ENCODE measurements around the gene NOPCHAP1. TPM values are rescaled to one million over a fixed set of nuclear protein-coding genes. Genes with fewer than 3 reads are reported as not detected.

Gene NOPCHAP1
- polyA plus RNA-seq, 1 donor (not counting 4 experiments of a cell fraction or from before 2014, with no cell fraction given): 16.7 TPM

DNA sequence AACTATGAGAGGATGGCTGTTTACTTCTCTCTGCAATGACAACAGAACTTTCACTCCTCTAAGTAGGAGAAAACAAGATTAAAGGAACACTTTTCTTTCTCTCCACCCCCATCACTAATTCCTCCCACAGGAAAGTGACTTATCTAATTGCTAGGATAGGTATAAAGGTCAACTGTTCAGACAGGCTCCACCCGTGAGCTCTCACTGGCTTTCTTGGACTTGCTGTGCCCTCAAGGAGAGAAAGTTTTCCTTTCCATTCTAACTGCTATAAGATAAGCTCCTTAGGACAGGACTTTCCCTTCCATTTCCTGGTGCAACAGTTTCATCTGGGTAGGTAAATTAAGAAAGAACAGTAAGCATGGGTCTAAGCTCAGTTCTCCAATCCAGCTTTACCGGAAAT, 32.8 kb upstream of the NOPCHAP1 start:
- FAIRE-seq: no peak
- H3K4me1 ChIP-seq (ENCODE audit: control insufficient read depth, extremely low read depth, insufficient read depth, low read length): peaks cover 3% of the 10 kb centered on the region
- no peak overlapping the region for H3K4me3 ChIP-seq (ENCODE audit: control insufficient read depth in 2 of 3, extremely low read depth in 1 of 3, insufficient read depth in 2 of 3, low read depth in 1 of 3, low read length in 3 of 3)
- dilution Hi-C loops (cut with MboI; ENCODE audit: extremely low pct_ligation_motif_present, low sequenced_read_pairs): no loop called here
- H3K9me1 ChIP-seq (ENCODE audit: control insufficient read depth, extremely low read depth, insufficient read depth, low read length): no peaks in the 10 kb centered on the region
- no peaks in the 10 kb centered on the region for H3K27me3 ChIP-seq (ENCODE audit: control insufficient read depth, extremely low read depth, insufficient read depth, low read length)
- H3K4me2 ChIP-seq (ENCODE audit: control insufficient read depth, extremely low read depth, insufficient read depth, low read depth, low read length): no peak overlapping the region
- H3K79me2 ChIP-seq (ENCODE audit: control insufficient read depth, insufficient read depth, low read length): no peaks in the 10 kb centered on the region
- no peak for DNase-seq (ENCODE audit: low read depth, low spot score)
- TF ChIP-seq, protein P1, sequence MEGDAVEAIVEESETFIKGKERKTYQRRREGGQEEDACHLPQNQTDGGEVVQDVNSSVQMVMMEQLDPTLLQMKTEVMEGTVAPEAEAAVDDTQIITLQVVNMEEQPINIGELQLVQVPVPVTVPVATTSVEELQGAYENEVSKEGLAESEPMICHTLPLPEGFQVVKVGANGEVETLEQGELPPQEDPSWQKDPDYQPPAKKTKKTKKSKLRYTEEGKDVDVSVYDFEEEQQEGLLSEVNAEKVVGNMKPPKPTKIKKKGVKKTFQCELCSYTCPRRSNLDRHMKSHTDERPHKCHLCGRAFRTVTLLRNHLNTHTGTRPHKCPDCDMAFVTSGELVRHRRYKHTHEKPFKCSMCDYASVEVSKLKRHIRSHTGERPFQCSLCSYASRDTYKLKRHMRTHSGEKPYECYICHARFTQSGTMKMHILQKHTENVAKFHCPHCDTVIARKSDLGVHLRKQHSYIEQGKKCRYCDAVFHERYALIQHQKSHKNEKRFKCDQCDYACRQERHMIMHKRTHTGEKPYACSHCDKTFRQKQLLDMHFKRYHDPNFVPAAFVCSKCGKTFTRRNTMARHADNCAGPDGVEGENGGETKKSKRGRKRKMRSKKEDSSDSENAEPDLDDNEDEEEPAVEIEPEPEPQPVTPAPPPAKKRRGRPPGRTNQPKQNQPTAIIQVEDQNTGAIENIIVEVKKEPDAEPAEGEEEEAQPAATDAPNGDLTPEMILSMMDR (optimal IDR thresholded peaks at IDR 0.05 in 1 of 3, IDR thresholded peaks at IDR 0.05 in 1 of 3, conservative IDR thresholded peaks at IDR 0.05 in 1 of 3; ENCODE audit: extremely low read depth in 1 of 3, insufficient read depth in 2 of 3, low read length in 3 of 3): no peak
- TF ChIP-seq EZH2 (IDR thresholded peaks at IDR 0.05; ENCODE audit: low read length): no peak
- H3K36me3 ChIP-seq (ENCODE audit: control insufficient read depth in 2 of 2, extremely low read depth in 1 of 2, insufficient read depth in 2 of 2, low read length in 2 of 2): no peaks in the 10 kb centered on the region
- no peak overlapping the region for H3K9ac ChIP-seq (ENCODE audit: control insufficient read depth, extremely low read depth, insufficient read depth, low read length)
- H3K9me3 ChIP-seq (ENCODE audit: control insufficient read depth, low read depth, low read length): no peaks in the 10 kb centered on the region
- H3K27ac ChIP-seq (ENCODE audit: control insufficient read depth, insufficient read depth, low read length): no peak overlapping the region
- H2AFZ ChIP-seq (ENCODE audit: control insufficient read depth, low read length): peak overlapping the region; percentile 54
- H4K20me1 ChIP-seq (ENCODE audit: control insufficient read depth, extremely low read depth, insufficient read depth, low read length): no peaks in the 10 kb centered on the region

DNA sequence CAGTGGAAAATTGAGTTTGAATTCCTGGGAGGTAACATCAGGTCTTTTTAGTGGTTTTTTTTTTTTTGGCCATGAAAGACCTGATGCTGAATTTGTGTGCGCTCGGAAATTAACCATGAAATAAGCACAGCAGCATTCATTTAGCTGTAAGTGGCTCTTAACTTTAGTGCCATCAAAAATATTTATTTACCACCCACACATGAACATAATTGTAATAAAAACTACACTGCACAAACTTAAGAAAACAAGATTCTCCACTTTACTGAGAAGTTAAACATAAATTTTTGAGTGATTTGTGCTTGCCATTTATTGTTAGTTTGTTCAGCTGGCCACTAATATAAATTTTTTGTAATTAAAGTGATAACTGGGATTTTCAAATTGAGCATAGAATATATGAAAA, 30.4 kb upstream of the NOPCHAP1 start:
- TF ChIP-seq, protein P1 (optimal IDR thresholded peaks at IDR 0.05 in 1 of 3, IDR thresholded peaks at IDR 0.05 in 1 of 3, conservative IDR thresholded peaks at IDR 0.05 in 1 of 3; ENCODE audit: extremely low read depth in 1 of 3, insufficient read depth in 2 of 3, low read length in 3 of 3): no peak
- TF ChIP-seq EZH2 (IDR thresholded peaks at IDR 0.05; ENCODE audit: low read length): no peak
- no peak overlapping the region for H3K27ac ChIP-seq (ENCODE audit: control insufficient read depth, insufficient read depth, low read length)
- H3K27me3 ChIP-seq (ENCODE audit: control insufficient read depth, extremely low read depth, insufficient read depth, low read length): no peaks in the 10 kb centered on the region
- no peaks in the 10 kb centered on the region for H3K79me2 ChIP-seq (ENCODE audit: control insufficient read depth, insufficient read depth, low read length)
- FAIRE-seq (no peak), DNase-seq (ENCODE audit: low read depth, low spot score) (no peak)
- no peak overlapping the region for H3K4me2 ChIP-seq (ENCODE audit: control insufficient read depth, extremely low read depth, insufficient read depth, low read depth, low read length)
- peaks cover 16% of the 10 kb centered on the region for H3K4me1 ChIP-seq (ENCODE audit: control insufficient read depth, extremely low read depth, insufficient read depth, low read length)
- no peak overlapping the region for H3K9ac ChIP-seq (ENCODE audit: control insufficient read depth, extremely low read depth, insufficient read depth, low read length)
- H4K20me1 ChIP-seq (ENCODE audit: control insufficient read depth, extremely low read depth, insufficient read depth, low read length): no peaks in the 10 kb centered on the region
- no peaks in the 10 kb centered on the region for H3K9me1 ChIP-seq (ENCODE audit: control insufficient read depth, extremely low read depth, insufficient read depth, low read length)
- no peak overlapping the region for H3K4me3 ChIP-seq (ENCODE audit: control insufficient read depth in 2 of 3, extremely low read depth in 1 of 3, insufficient read depth in 2 of 3, low read depth in 1 of 3, low read length in 3 of 3)
- H3K36me3 ChIP-seq (ENCODE audit: control insufficient read depth in 2 of 2, extremely low read depth in 1 of 2, insufficient read depth in 2 of 2, low read length in 2 of 2): no peaks in the 10 kb centered on the region
- dilution Hi-C loops (cut with MboI; ENCODE audit: extremely low pct_ligation_motif_present, low sequenced_read_pairs): no loop called here
- H2AFZ ChIP-seq (ENCODE audit: control insufficient read depth, low read length): no peak overlapping the region
- no peaks in the 10 kb centered on the region for H3K9me3 ChIP-seq (ENCODE audit: control insufficient read depth, low read depth, low read length)

Data from keratinocyte (primary cell).